Activated CD4-positive, alpha-beta T cell treated with anti-CD3 and anti-CD28 coated beads for 48 hours (primary cell): Measurements from ENCODE around the gene CDHR2.

Experiments
- DNase-seq: peaks from one replicate; pipeline ENCODE4 v3.0.0-alpha.2; 2020

The CDHR2 gene

GRCh38 chr5:176624142-176624541 is 75.0 kb downstream of the CDHR2 start:
- DNase-seq = no peak

GRCh38 chr5:176624938-176625337 is 75.8 kb downstream of the CDHR2 start:
- DNase-seq = no peak

- DNase-seq = no peak
Measured at GRCh38 chr5:176625512-176625911, 76.4 kb downstream of the CDHR2 start.

GRCh38 chr5:176625966-176626875 is 77.1 kb downstream of the CDHR2 start:
- no peak for DNase-seq

GRCh38 chr5:176626876-176627236 is 77.7 kb downstream of the CDHR2 start:
- no peak for DNase-seq

GRCh38 chr5:176627582-176627981 is 78.4 kb downstream of the CDHR2 start:
- DNase-seq = no peak

GRCh38 chr5:176628406-176629228 is 79.5 kb downstream of the CDHR2 start:
- DNase-seq = no peak

- no peak for DNase-seq
Measured at GRCh38 chr5:176629317-176629852, 80.2 kb downstream of the CDHR2 start.

- peak; percentile 68 for DNase-seq
Measured at GRCh38 chr5:176629853-176630680, 80.9 kb downstream of the CDHR2 start, which contains the start of the genes EIF4E1B and SNCB. EIF4E1B (plus strand) TSS chr5:176630675; CDS start chr5:176642788, 12,113 bp downstream. SNCB (minus strand) TSS chr5:176630534; CDS start chr5:176629654, 880 bp downstream.

GRCh38 chr5:176630681-176631222 is 81.6 kb downstream of the CDHR2 start:
- DNase-seq = no peak

GRCh38 chr5:176631383-176632200 is 82.5 kb downstream of the CDHR2 start:
- DNase-seq = no peak

GRCh38 chr5:176632745-176633144 is 83.6 kb downstream of the CDHR2 start:
- DNase-seq = no peak

- DNase-seq = no peak
Measured at GRCh38 chr5:176633598-176633997, 84.5 kb downstream of the CDHR2 start.

- no peak for DNase-seq
Measured at GRCh38 chr5:176636426-176636825, 87.3 kb downstream of the CDHR2 start.

- DNase-seq = no peak
Measured at GRCh38 chr5:176637556-176637955, 88.4 kb downstream of the CDHR2 start.

- DNase-seq = no peak
Measured at GRCh38 chr5:176638437-176638836, 89.3 kb downstream of the CDHR2 start.

GRCh38 chr5:176639208-176639607 is 90.1 kb downstream of the CDHR2 start:
- no peak for DNase-seq

- DNase-seq = no peak
Measured at GRCh38 chr5:176639981-176640380, 90.8 kb downstream of the CDHR2 start.

- no peak for DNase-seq
Measured at GRCh38 chr5:176640616-176641015, 91.5 kb downstream of the CDHR2 start.

GRCh38 chr5:176642675-176643490 is 93.7 kb downstream of the CDHR2 start:
- no peak for DNase-seq
